Fibroblast of mammary gland (primary cell): ENCODE measurements around the gene SORCS1.

Experiments
- DNase-seq: peaks from one replicate; pipeline ENCODE4 v3.0.0-alpha.2; 2010; ENCODE audit warnings: low read depth
- H3K4me3 ChIP-seq: 2 replicates; pipeline ENCODE4 v1.5.1; 2011; ENCODE audit warnings: low read depth, mild to moderate bottlenecking, low read length, moderate library complexity; ENCODE audit not compliant: control insufficient read depth
- CTCF ChIP-seq: conservative IDR thresholded peaks from 2 replicates; pipeline ENCODE4 v1.5.1; 2011; ENCODE audit warnings: low read depth, low read length, inconsistent platforms; ENCODE audit not compliant: control insufficient read depth, insufficient read depth

Gene SORCS1

GRCh38 chr10:106716381-106716780 lies 448.1 kb downstream of the SORCS1 start:
- DNase-seq: no peak
- TF ChIP-seq CTCF: no peak

GRCh38 chr10:106714734-106715555 lies 449.6 kb downstream of the SORCS1 start:
- TF ChIP-seq CTCF: no peak
- no peak overlapping the region for H3K4me3 ChIP-seq
- no peak for DNase-seq

More at GRCh38 chr10:106716381-106716780, 448.1 kb downstream of the SORCS1 start:
- no peak overlapping the region for H3K4me3 ChIP-seq

- TF ChIP-seq CTCF: no peak
- no peak for DNase-seq
- no peak overlapping the region for H3K4me3 ChIP-seq
Observed at GRCh38 chr10:106713846-106714245, 450.7 kb downstream of the SORCS1 start.

GRCh38 chr10:106712988-106713387 lies 451.5 kb downstream of the SORCS1 start:
- no peak overlapping the region for H3K4me3 ChIP-seq
- no peak for DNase-seq
- TF ChIP-seq CTCF: no peak

GRCh38 chr10:106711313-106711906 lies 453.1 kb downstream of the SORCS1 start:
- peak; percentile 24 for DNase-seq
- no peak overlapping the region for H3K4me3 ChIP-seq
- TF ChIP-seq CTCF: peak; percentile 75

GRCh38 chr10:106708506-106708905 lies 456.0 kb downstream of the SORCS1 start:
- no peak overlapping the region for H3K4me3 ChIP-seq
- no peak for DNase-seq
- TF ChIP-seq CTCF: no peak
